HTR-8/SVneo (cell line): ENCODE results near the gene CLK2.

Experiments used
- DNase-seq: peaks from one replicate; pipeline ENCODE4 v3.0.0; 2011; ENCODE audit warnings: low spot score, mixed read lengths; ENCODE audit not compliant: insufficient read length
- FAIRE-seq: peaks from 2 replicates; lab custom pipeline; 2011; peaks lifted over from hg19 to GRCh38; lab: Jason Lieb, UNC

The CLK2 gene

DNA sequence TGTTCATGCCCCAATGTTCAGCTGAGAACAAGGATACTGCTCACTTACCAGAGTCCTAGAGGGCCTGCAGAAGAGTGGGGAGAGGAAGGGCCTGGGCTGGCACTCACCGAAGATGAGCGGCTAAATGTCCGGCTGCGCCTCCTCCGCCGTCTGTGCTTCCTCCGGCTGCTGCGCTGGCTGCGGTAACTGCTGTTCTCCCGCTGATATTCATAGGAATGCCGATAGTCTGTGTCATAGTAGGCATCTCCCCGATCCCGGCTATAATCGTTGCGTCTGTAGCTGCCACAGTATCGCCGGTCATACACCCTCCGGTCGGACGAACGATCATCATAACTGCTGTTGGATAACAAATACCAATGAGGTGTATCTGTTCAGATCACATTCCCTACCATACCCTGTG lies 3.9 kb downstream of the CLK2 start:
- no peak for DNase-seq
- FAIRE-seq: no peak

GRCh38 chr1:155268630-155269029 lies 4.7 kb downstream of the CLK2 start:
- FAIRE-seq (no peak), DNase-seq (no peak)

GRCh38 chr1:155267373-155267772 lies 5.9 kb downstream of the CLK2 start:
- DNase-seq (no peak), FAIRE-seq (no peak)

- FAIRE-seq (no peak), DNase-seq (no peak)
Measured at GRCh38 chr1:155266553-155266952, 6.8 kb downstream of the CLK2 start.

- DNase-seq (no peak), FAIRE-seq (no peak)
Measured at GRCh38 chr1:155263067-155263466, 10.2 kb downstream of the CLK2 start.

DNA sequence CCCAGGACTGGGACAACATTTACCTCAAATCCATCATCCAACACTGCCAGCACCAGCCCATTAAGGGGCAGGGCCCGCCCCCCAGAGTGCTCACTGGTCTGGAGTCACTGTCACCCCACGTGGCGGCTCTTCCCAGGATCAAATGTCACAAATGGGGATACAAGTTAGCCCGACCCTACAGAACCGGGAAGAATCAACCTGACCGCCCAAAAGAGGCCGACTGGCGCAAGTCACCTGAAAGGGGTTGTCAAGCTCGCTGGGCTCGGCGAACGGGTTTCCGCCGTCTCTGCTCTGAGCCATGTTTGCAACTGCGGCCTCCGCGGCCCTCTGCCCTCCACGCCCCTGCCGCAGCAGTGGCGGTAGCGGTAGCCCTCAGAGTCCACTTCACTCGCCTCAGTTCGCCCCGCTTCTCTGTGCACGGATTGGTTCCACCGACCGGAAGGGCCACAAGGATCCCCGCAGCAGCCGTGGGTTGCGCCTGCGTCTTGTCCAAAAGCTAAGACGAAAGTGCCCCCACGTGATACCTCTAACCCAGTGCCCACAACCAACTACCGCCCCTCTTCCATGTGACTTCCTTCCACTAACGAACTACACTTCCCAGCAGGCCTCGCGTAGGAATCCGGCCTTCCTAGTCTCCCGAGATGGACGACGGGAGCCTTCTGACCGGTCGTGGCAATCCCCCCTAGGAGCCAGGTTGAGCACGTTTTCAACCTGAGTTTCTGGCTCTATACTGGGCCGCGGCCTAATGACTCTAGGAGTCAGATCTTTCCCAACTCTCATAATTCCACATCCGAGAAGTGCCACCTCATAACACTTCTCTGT lies 11.2 kb downstream of the CLK2 start, which contains the start of gene SCAMP3:
Gene SCAMP3, minus strand, starts transcription at position 509 of the 822 bp plus-strand sequence. Its CDS starts 209 bp downstream, at position 300.
- FAIRE-seq: no peak
- DNase-seq: peak; percentile 95

DNA sequence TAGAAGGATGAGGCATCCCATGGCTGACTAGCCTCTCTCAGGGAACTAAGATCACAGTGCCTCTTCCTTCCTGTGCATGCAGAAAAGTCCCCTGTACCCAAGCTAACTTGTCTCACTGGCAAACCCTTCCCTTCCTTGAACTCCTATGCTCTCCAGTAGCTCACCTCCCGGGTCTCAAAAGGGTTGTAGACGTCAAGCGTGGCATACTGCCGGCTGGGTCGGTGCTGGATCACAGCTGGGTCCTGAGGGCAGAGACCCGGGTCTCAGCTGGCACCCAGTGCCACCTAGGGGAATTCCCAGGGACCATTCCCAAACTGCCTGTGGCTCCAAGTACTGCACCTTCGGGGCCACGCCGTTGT lies 11.8 kb downstream of the CLK2 start:
- FAIRE-seq (no peak), DNase-seq (no peak)

- FAIRE-seq: no peak
- DNase-seq: no peak
Measured at GRCh38 chr1:155260276-155260675, 13.0 kb downstream of the CLK2 start.

DNA sequence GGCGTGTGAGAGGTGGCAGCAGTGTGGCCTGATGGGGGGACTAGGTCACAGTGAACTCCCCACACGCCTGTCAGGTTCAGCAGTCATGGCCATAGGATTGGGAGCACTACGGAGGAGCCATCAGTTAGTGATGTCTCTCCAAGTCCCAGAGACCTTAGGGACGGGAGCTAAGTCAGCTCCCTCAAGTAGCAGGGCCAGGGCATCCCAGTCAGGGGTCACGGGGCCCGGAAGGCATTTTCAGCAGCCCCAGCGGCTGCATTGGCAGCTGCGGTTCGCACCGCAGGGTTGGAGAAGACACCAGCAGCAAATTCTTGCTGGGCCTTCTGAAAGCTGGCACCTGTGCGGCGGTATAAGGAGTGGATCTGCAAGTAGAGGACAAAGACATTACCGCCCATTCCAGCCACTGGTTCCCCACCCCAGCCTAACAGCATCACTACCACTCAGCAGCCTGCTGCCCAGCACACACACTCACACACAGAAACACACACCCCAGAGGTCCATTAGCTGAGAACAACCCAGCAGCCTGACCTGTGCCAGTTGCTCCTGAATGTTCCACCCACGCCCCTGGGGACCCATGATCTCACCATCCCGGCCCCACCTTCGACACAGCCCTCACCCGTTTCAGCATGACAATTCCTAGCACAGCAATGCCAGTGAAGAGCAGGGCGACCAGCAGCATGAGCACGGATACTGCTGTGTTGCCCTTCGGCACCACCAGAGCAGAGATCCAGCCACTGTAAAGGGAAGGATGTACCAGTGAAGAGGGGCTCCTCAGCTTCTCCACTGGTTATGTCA lies 17.0 kb downstream of the CLK2 start:
- FAIRE-seq: no peak
- DNase-seq: no peak

- DNase-seq: peak; percentile 76
- FAIRE-seq: no peak
Measured at GRCh38 chr1:155255243-155256007, 17.9 kb downstream of the CLK2 start, which contains the start of gene ENTREP3. Gene ENTREP3 (minus strand): TSS chr1:155255483. CDS start chr1:155254877, 606 bp downstream.

GRCh38 chr1:155254714-155255242 lies 18.5 kb downstream of the CLK2 start:
- no peak for FAIRE-seq
- DNase-seq: no peak

DNA sequence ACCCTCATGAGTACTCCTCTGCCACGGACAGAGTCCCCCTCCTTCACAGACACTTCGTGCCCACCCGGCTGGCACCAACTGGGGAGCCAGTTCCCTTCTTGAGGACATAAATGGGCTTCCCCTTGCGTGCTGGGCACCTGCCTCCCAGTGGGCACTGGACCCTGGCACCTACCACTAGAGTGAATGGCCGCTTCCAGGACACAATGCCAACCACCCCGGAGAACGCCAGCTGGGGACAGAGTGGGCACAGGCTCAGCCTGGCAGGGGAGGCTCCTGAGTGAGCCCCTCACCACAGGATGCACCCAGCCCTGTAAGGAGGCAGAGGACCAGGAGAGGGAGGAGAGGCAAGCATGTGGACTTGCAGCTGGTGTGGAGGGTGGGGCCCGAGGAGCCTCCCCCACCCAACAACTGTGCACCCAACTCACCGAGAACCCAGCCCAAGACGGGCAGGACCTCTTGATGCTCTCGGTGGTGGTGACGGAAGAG lies 19.0 kb downstream of the CLK2 start:
- no peak for DNase-seq
- no peak for FAIRE-seq

GRCh38 chr1:155253797-155254196 lies 19.5 kb downstream of the CLK2 start:
- no peak for FAIRE-seq
- DNase-seq: no peak

GRCh38 chr1:155253208-155253607 lies 20.1 kb downstream of the CLK2 start:
- DNase-seq (no peak), FAIRE-seq (no peak)

GRCh38 chr1:155251566-155251965 lies 21.7 kb downstream of the CLK2 start:
- DNase-seq: no peak
- FAIRE-seq: no peak

- DNase-seq: peak; percentile 87
- no peak for FAIRE-seq
Measured at GRCh38 chr1:155250633-155251449, 22.5 kb downstream of the CLK2 start.

GRCh38 chr1:155250246-155250632 lies 23.1 kb downstream of the CLK2 start:
- FAIRE-seq: no peak
- no peak for DNase-seq

DNA sequence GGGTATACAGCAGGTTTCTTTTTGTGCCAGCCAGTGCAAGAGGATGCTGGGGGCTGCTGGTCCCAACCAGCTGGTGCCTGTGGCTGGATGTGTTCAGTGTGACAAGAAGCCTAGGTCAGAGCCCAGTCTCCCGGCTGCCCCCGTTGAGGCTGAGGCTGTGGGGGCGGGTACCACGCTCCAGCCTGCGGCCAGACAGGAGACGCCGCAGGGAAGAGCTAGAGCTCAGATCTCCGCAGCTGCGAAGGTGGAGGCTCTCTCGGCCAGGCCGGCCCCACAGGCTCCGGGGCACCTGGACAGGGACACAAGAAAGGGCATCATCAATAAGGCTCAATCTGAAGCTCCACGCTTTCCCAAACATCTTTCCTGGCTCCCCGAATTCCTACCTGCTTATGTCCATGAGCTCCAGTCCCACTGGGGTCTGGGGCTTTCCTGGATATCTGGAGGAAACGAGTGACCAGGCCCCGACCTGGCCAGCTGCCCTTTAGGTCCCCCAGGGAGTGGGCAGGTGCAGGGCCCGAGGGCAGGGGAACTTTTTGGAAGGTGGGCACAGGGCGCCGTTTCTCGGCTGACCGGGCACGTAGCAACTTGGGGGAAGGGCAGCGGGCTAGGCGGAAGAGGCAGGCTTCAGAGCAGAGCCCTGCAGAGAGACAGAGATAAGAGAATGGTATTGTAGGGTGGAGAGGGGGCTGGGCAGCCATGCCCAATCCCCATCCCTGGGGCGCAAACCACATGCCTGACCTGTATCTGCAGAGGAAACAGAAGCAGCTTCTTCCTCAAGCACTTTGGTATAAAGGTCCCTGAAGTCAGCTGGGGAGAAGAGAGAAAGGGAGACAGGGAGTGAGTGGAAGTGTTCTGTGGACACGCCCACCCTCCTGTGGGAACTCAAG lies 25.4 kb downstream of the CLK2 start:
- DNase-seq: no peak
- FAIRE-seq: no peak
